CD4-positive, CD25-positive, alpha-beta regulatory T cell (primary cell): ENCODE results near the gene OR2L13. TPM values are rescaled to one million over a fixed set of nuclear protein-coding genes. Genes with fewer than 3 reads are reported as not detected.
"Not testable (repeated sequence)": the region's sequence is repeated elsewhere in the genome, so short reads cannot be mapped to it uniquely, and the experiment has no call there.

ENCODE experiments used
- ATAC-seq, 2 donors: fragments of 150-1000 bp; cut with Tn5 transposase; one replicate each; pipeline ENCODE4 v1.10.0; 2021; ENCODE audit warnings: low read depth in 2 of 2, moderate number of reproducible peaks in 2 of 2, moderate library complexity in 1 of 2
- DNase-seq, 3 donors: peaks; one replicate each; pipeline versions ENCODE4 v3.0.0 to v3.0.0-alpha.2; 2012 to 2022; ENCODE audit warnings: mixed read lengths in 1 of 3
- H3K27ac ChIP-seq: one replicate; pipeline ENCODE4 v1.7.0; 2013; ENCODE audit warnings: mild to moderate bottlenecking, low read length; ENCODE audit not compliant: insufficient read depth, poor library complexity, severe bottlenecking
- H3K27me3 ChIP-seq: one replicate; pipeline ENCODE4 v1.7.0; 2013; ENCODE audit warnings: low read length; ENCODE audit not compliant: control insufficient read depth, insufficient read depth
- H3K36me3 ChIP-seq: one replicate; pipeline ENCODE4 v1.7.0; 2013; ENCODE audit warnings: mild to moderate bottlenecking, low read length, moderate library complexity; ENCODE audit not compliant: control insufficient read depth, insufficient read depth
- H3K4me1 ChIP-seq: 2 replicates; pipeline ENCODE4 v1.7.0; 2013; ENCODE audit warnings: mild to moderate bottlenecking, low read length; ENCODE audit not compliant: insufficient read depth, control insufficient read depth, poor library complexity, severe bottlenecking
- H3K4me3 ChIP-seq: one replicate; pipeline ENCODE4 v1.7.0; 2013; ENCODE audit warnings: low read depth, mild to moderate bottlenecking, low read length, moderate library complexity
- H3K9me3 ChIP-seq, 2 experiments: 1 replicate in 1 of 2; 2 replicates in 1 of 2; pipeline ENCODE4 v1.7.0; 2013; ENCODE audit warnings: low read length in 2 of 2, mild to moderate bottlenecking in 1 of 2, moderate library complexity in 1 of 2; ENCODE audit not compliant: control insufficient read depth in 2 of 2
- H3K27ac Mint-ChIP-seq, 3 donors: one replicate each; pipeline ENCODE4 v1.8.0; 2020 to 2022; ENCODE audit warnings: mild to moderate bottlenecking in 3 of 3, mixed read lengths in 3 of 3, moderate library complexity in 2 of 3
- H3K27me3 Mint-ChIP-seq: one replicate; pipeline ENCODE4 v1.8.0; 2022; ENCODE audit warnings: mild to moderate bottlenecking, mixed read lengths
- H3K36me3 Mint-ChIP-seq: one replicate; pipeline ENCODE4 v1.8.0; 2020; ENCODE audit warnings: mixed read lengths
- H3K4me1 Mint-ChIP-seq, 4 donors: one replicate each; pipeline ENCODE4 v1.8.0; 2020 to 2022; ENCODE audit warnings: mixed read lengths in 4 of 4, mild to moderate bottlenecking in 1 of 4
- H3K4me3 Mint-ChIP-seq, 4 donors: one replicate each; pipeline ENCODE4 v1.8.0; 2020 to 2022; ENCODE audit warnings: mild to moderate bottlenecking in 4 of 4, mixed read lengths in 4 of 4, moderate library complexity in 3 of 4
- H3K9me3 Mint-ChIP-seq, 7 donors: one replicate each; pipeline ENCODE4 v1.8.0; 2020 to 2022; ENCODE audit warnings: mixed read lengths in 7 of 7, mild to moderate bottlenecking in 3 of 7, moderate library complexity in 2 of 7
- polyA plus RNA-seq, 4 donors: library from polyadenylated mRNA; unstranded; fragments of 300-500 nt; fragmentation: Illumina TruSeq; gene quantifications; one replicate each; pipeline ENCODE4 v1.2.3, GENCODE V29; 2021
- total RNA-seq: library from RNA; stranded (reverse); gene quantifications from one replicate; pipeline ENCODE4 v1.2.3, GENCODE V29; 2022

Gene OR2L13
- total and polyA plus RNA-seq, 5 donors from 2014 or later, result not detected

- H3K27ac Mint-ChIP-seq, H3K9me3 Mint-ChIP-seq, ATAC-seq, H3K27ac ChIP-seq, H3K4me3 Mint-ChIP-seq, H3K27me3 Mint-ChIP-seq, H3K36me3 ChIP-seq, H3K4me1 ChIP-seq, H3K4me3 ChIP-seq, DNase-seq, H3K27me3 ChIP-seq, H3K36me3 Mint-ChIP-seq, H3K9me3 ChIP-seq, H3K4me1 Mint-ChIP-seq: not testable (repeated sequence)
Observed at GRCh38 chr1:248083864-248084263, 11.1 kb upstream of the OR2L13 start.

DNA sequence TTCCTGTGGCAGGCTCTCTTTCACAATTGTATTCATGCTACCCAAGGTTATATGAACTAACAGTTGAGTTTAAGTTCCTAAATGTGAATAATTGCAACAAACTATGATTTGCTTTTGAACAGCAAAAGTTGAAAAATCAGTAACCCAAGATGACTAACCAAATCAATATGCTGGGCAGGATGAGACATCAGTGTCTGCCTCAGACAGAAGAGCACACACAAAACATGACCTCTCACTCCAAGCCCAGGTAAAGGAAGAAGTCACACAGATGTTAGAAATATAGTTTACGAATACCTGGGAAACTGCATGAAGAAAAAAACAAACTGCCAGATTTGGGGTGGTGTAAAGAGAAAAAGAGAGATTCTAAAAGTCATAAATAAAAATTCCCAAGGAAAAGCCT is 3.5 kb downstream of the OR2L13 start:
- H3K9me3 Mint-ChIP-seq, result peaks cover 0 to 11% (median 4%) of the 10 kb centered on the region in 7 donors
- no peak for ATAC-seq

DNA sequence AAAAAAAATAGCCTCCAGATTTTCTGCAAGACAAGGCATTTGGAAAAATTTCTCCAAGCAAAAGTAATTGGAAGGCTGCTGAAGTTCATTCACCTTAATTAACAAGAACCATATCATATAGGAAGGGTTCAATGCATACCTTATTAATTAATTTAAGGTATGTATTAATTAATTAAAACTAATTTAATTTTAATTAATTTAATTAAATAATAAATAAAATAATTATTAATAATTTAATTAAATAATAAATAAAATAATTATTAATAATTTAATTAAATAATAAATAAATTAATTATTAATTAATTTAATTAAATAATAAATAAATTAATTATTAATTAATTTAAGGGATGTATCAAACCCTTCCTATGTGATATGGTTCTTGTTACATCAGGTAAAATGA is 7.9 kb downstream of the OR2L13 start:
- no peaks in the 10 kb centered on the region for H3K4me1 Mint-ChIP-seq
- Histone ChIP-seq H3K4me1 (no peaks in the 10 kb centered on the region), H3K27ac (no peak overlapping the region), H3K9me3 (no peaks in the 10 kb centered on the region), H3K27me3 (no peaks in the 10 kb centered on the region), H3K4me3 (no peak overlapping the region), H3K36me3 (no peaks in the 10 kb centered on the region)
- H3K9me3 Mint-ChIP-seq, result peaks cover 0 to 19% (median 3%) of the 10 kb centered on the region in 7 donors
- ATAC-seq (no peak), DNase-seq (no peak)
- no peak overlapping the region for H3K27ac Mint-ChIP-seq
- no peaks in the 10 kb centered on the region for H3K36me3 Mint-ChIP-seq
- H3K27me3 Mint-ChIP-seq, result no peaks in the 10 kb centered on the region
- H3K4me3 Mint-ChIP-seq, result no peak overlapping the region

More for the DNA sequence above, 3.5 kb downstream of the OR2L13 start:
- H3K27me3 ChIP-seq, result no peaks in the 10 kb centered on the region
- H3K4me1 ChIP-seq, result no peaks in the 10 kb centered on the region
- H3K27ac ChIP-seq, result no peak overlapping the region
- no peak overlapping the region for H3K4me3 Mint-ChIP-seq
- no peaks in the 10 kb centered on the region for H3K36me3 ChIP-seq
- H3K4me3 ChIP-seq, result no peak overlapping the region
- H3K36me3 Mint-ChIP-seq, result no peaks in the 10 kb centered on the region
- H3K9me3 ChIP-seq, result no peaks in the 10 kb centered on the region
- H3K27me3 Mint-ChIP-seq, result no peaks in the 10 kb centered on the region
- H3K27ac Mint-ChIP-seq, result no peak overlapping the region
- no peaks in the 10 kb centered on the region for H3K4me1 Mint-ChIP-seq
- DNase-seq, result no peak

DNA sequence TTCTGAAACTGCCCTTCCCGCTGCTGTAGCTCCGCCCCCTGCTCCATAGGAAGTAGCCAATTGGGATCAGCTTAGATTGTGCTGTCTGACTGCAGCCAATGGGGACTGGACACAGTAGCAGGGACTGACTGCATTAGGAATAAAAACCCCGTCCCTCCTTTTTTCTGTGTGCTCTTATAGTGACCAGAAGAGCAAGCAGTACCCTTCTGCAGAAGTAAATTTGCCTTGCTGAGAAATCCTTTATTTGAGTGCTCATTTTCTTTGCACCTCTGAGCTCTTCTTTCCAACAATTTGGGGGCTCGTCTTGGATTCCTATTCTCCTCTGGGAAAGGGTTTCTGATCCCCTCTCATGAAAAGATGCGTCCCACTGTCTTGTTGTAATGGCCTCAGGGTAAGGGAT is 16.2 kb downstream of the OR2L13 start:
- no peak for DNase-seq
- peaks cover 14 to 31% of the 10 kb centered on the region in 2 experiments for H3K9me3 ChIP-seq
- no peaks in the 10 kb centered on the region for H3K36me3 ChIP-seq
- H3K27ac ChIP-seq, result no peak overlapping the region
- no peaks in the 10 kb centered on the region for H3K27me3 Mint-ChIP-seq
- H3K9me3 Mint-ChIP-seq, result peaks cover 3 to 43% (median 17%) of the 10 kb centered on the region in 7 donors
- no peak overlapping the region for H3K4me3 Mint-ChIP-seq
- no peak overlapping the region for H3K27ac Mint-ChIP-seq
- no peaks in the 10 kb centered on the region for H3K4me1 Mint-ChIP-seq
- no peaks in the 10 kb centered on the region for H3K36me3 Mint-ChIP-seq
- no peak overlapping the region for H3K4me3 ChIP-seq
- no peak for ATAC-seq
- no peaks in the 10 kb centered on the region for H3K27me3 ChIP-seq
- H3K4me1 ChIP-seq, result no peaks in the 10 kb centered on the region

DNA sequence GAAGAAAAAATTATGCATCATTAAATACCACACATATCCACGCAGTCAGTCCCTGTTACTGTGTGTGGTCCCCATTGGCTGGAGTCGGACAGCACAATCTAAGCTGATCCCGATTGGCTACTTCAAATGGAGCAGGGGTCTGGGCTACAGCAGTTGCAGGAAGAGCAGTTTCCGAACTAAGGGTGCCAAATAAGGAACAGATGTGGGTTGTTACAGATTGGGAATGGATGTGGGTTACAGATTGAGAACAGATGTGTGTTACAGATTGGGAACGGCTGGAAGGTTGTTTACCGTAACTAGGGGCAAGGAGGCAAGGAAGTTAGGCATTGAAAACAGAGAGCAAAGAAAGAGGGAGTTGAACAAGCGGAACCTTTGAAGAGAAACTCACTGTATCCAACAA is 19.9 kb downstream of the OR2L13 start:
- H3K27ac ChIP-seq, result no peak overlapping the region
- no peaks in the 10 kb centered on the region for H3K4me1 Mint-ChIP-seq
- no peak for DNase-seq
- H3K4me3 ChIP-seq, result no peak overlapping the region
- H3K4me1 ChIP-seq, result no peaks in the 10 kb centered on the region
- ATAC-seq, result no peak
- no peaks in the 10 kb centered on the region for H3K36me3 ChIP-seq
- no peaks in the 10 kb centered on the region for H3K36me3 Mint-ChIP-seq
- peaks cover 5 to 29% (median 11%) of the 10 kb centered on the region in 7 donors for H3K9me3 Mint-ChIP-seq
- H3K27me3 Mint-ChIP-seq, result no peaks in the 10 kb centered on the region
- H3K27me3 ChIP-seq, result no peaks in the 10 kb centered on the region
- H3K27ac Mint-ChIP-seq, result no peak overlapping the region
- peaks cover 14 to 26% of the 10 kb centered on the region in 2 experiments for H3K9me3 ChIP-seq
- H3K4me3 Mint-ChIP-seq, result no peak overlapping the region

DNA sequence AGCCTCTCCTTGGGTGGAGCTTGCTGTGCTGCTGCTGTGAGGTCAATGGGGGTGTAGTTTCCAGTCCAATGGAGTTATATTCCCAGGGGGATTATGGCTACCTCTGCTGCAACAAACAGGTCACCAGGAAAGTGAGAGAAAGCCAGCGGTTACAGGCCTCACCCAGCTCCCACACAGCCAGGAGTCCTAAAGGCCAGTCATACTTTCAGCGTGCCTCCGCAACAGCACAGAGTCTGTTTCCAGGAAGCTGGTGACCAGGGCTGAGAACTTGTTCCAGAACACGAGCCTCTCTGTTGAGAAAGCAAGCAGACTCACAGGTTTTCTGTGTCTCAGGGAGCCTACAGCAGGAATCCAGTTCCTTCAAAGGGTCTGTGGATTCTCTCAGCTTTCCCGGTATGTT is 32.7 kb downstream of the OR2L13 start:
- no peaks in the 10 kb centered on the region for H3K36me3 Mint-ChIP-seq
- Histone ChIP-seq H3K27ac (no peak overlapping the region), H3K27me3 (no peaks in the 10 kb centered on the region), H3K4me1 (no peaks in the 10 kb centered on the region), H3K4me3 (no peak overlapping the region), H3K36me3 (no peaks in the 10 kb centered on the region), H3K9me3 (no peaks in the 10 kb centered on the region)
- no peaks in the 10 kb centered on the region for H3K27me3 Mint-ChIP-seq
- ATAC-seq, result no peak
- H3K9me3 Mint-ChIP-seq, result peaks cover 0 to 19% (median 9%) of the 10 kb centered on the region in 7 donors
- no peak overlapping the region for H3K27ac Mint-ChIP-seq
- no peak for DNase-seq
- no peak overlapping the region for H3K4me3 Mint-ChIP-seq
- no peaks in the 10 kb centered on the region for H3K4me1 Mint-ChIP-seq

DNA sequence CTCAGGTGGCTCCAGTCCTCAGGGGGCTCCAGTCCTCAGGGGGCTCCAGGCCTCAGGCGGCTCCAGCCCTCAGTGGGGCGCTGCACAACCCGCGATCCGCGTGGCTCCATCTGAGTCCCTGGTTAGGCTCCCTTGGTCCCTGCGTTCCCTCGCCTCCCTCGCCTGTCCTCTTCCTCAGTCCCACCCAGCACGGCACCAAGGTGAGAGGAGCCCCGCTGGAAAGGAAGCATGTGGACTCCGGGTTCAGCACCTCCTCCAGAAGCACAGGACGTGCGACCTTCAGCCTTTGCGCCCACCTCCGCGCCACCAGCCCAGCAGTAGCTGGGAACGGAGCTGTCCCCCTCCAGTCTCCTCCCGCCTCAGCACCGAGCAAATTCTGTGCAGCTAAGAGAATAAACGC is 41.8 kb downstream of the OR2L13 start:
- H3K4me3 Mint-ChIP-seq, result no peak overlapping the region
- Histone ChIP-seq H3K4me3 (no peak overlapping the region), H3K9me3 (no peaks in the 10 kb centered on the region), H3K27me3 (no peaks in the 10 kb centered on the region), H3K27ac (no peak overlapping the region), H3K4me1 (no peaks in the 10 kb centered on the region), H3K36me3 (no peaks in the 10 kb centered on the region)
- peaks cover 0 to 12% (median 5%) of the 10 kb centered on the region in 7 donors for H3K9me3 Mint-ChIP-seq
- no peaks in the 10 kb centered on the region for H3K36me3 Mint-ChIP-seq
- DNase-seq (no peak), ATAC-seq (no peak)
- H3K27ac Mint-ChIP-seq, result no peak overlapping the region
- no peaks in the 10 kb centered on the region for H3K4me1 Mint-ChIP-seq
- no peaks in the 10 kb centered on the region for H3K27me3 Mint-ChIP-seq

DNA sequence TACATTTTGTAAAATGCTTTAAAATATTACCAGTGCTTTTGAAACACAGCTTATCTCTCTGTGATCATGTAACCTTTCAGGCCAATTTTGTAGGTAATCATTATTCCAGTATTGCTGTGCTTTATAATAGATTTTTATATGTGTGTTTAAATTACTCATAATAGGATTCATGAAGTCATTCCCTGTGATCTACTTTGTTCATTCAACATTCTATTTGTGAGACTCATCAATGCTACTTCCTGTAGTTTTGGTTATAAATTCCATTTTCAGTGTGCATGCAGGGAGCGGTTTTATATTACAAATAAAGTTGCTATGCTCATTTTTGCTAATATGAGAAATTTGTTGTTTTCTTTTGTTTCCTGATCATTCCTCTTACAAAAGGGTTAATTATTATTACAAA is 45.9 kb downstream of the OR2L13 start:
- no peaks in the 10 kb centered on the region for H3K36me3 Mint-ChIP-seq
- Histone ChIP-seq H3K36me3 (no peaks in the 10 kb centered on the region), H3K4me3 (no peak overlapping the region), H3K27me3 (no peaks in the 10 kb centered on the region), H3K27ac (no peak overlapping the region), H3K9me3 (no peaks in the 10 kb centered on the region), H3K4me1 (no peaks in the 10 kb centered on the region)
- no peak overlapping the region for H3K27ac Mint-ChIP-seq
- ATAC-seq (no peak), DNase-seq (no peak)
- peaks cover 0 to 8% (median 1%) of the 10 kb centered on the region in 7 donors for H3K9me3 Mint-ChIP-seq
- H3K4me1 Mint-ChIP-seq, result no peaks in the 10 kb centered on the region
- H3K27me3 Mint-ChIP-seq, result no peaks in the 10 kb centered on the region
- H3K4me3 Mint-ChIP-seq, result no peak overlapping the region
